Heart left ventricle (tissue), 13 donors: ENCODE measurements around the gene AICDA.
"Not testable (repeated sequence)": the region's sequence is repeated elsewhere in the genome, so short reads cannot be mapped to it uniquely, and the experiment has no call there.

Source experiments
- CTCF ChIP-seq, 12 donors: fragments of 200-600 bp; sonication (generic) in 4 of 12; IDR thresholded peaks; one replicate each; pipeline versions ENCODE4 v1.5.0 to v1.8.0; 2018 to 2022; ENCODE audit warnings: antibody characterized with exemption in 12 of 12, mild to moderate bottlenecking in 5 of 12
- POLR2A ChIP-seq, 2 donors: fragments of 450-650 bp; IDR thresholded peaks; one replicate each; pipeline ENCODE4 v1.6.1; 2017; ENCODE audit warnings: antibody characterized with exemption in 2 of 2, mild to moderate bottlenecking in 2 of 2, moderate library complexity in 2 of 2
- donor health status: ischemic (EF 13 %, LVEDD 7.1; RV severe dilation, severe dysfunction).
- donor health status: DM: no; HTN: yes; CAD: no.
- donor health status: DM: no; HTN: no; CAD: no.
- donor health status: ischemic (EF 25% LVEDD 6.9; RV normal size, moderate dysfunction).
- donor health status: ischemic (EF 25% LVEDD 5.7; RV mildly dilated, moderate dysfunction).
- donor health status: ischemic (EF 35%, LVEDD 5.7; RV mildly dilated, moderate dysfunction).
- donor health status: nonischemic (EF 11% LVEDD 7.7; RV severe dilation, severe dysfunction).
- donor health status: DM: yes; HTN: yes; CAD: no.
- donor health status: PGD.
- donor health status: ischemic (EF 29% LVEDD 5.4; RV normal size, mild dysfunction).
- donor health status: nonischemic (EF 23%, LVEDD 6.1; RV moderate dilation, normal function).

- TF ChIP-seq POLR2A, CTCF (IDR thresholded peaks at IDR 0.05): not testable (repeated sequence)
Observed at GRCh38 chr12:8613881-8614280, 1.2 kb upstream of the AICDA start.
